G401.6 (cell line): ENCODE measurements around the gene SEPTIN2.
"Not testable (repeated sequence)": the region's sequence is repeated elsewhere in the genome, so short reads cannot be mapped to it uniquely, and the experiment has no call there.

Source experiments
- FAIRE-seq: peaks from 2 replicates; lab custom pipeline; 2012; peaks lifted over from hg19 to GRCh38; lab: Jason Lieb, UNC

SEPTIN2 gene

DNA sequence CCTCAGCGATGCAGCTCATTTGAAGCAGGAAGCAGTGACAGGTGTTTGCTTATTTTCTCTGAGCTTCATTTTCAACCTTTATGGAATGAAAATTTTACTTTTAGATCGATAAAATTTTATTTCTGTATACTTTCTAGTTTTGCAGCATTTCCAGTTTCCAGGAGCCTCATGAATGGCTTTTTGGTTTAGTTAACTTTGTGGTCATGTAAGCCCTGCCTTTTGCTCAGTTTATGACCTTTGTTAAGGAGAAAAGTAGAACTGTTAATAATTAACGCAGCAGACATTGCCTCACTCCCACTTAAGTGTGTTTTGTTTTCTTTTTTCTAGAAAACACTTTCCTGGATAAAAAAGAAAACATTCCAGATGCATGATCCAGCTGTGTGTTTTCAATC lies 35.9 kb downstream of the SEPTIN2 start:
- FAIRE-seq = no peak

DNA sequence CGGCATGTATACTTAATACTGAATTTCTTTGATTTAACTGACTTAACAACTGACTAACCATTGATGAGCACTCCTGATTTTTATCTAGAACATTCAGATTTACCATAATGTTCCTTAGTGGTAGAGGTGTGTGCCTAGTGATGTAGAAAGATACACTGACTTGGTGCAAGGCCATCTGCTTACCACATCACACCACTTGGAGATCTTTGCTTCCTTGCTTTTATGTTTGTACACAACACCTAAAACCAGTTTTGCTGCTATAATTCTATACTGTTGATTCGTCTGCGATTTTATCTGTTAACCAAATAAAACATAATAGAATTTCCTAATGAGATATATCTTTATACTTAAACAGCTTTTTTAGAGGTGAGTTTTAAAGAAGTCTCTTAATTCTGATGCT lies 36.5 kb downstream of the SEPTIN2 start:
- no peak for FAIRE-seq

DNA sequence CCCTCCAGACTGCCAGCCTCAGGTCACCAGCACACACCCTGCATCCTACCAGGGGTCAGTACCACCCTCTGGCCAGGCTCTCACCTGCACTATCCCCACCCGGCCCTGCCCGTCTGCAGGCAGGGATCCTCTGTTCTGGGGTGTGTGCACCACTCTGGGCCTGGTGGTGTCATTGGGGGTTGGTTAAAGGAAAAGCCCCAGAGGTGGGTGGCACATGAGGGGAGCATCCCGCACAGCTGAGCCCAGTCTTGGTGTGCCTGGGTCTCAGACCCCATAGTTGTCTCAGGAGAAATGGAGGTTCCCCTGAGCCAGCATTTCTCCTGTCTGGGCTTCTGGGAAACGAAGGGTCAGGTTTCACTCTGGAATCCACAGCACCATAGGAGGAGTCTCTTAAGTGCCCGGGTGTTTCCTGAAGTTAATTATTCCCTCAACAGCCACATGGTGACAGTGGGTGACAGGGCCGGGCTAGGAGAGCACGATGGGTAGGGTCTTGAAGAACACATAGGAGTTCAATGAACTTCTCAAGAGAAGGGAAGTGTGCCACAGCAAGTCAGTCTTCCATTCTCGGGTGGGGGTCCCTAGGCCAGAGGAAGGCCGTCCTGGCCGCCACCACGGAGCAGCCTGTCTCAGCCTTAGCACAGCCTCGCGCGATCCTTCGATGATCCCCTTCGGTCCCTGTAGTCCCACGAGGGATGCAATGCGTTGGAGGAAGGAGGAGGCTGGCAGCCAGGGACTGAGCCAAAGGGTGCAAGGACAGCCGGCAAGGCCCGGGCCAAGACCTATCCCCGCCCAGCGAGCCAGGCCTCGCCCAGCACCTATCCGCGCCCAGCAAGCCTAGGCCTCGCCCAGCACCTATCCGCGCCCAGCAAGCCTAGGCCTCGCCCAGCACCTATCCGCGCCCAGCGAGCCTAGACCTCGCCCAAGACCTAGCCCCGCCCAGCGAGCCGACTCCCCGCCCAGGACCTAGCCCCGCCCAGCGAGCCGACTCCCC lies 39.2 kb downstream of the SEPTIN2 start:
- FAIRE-seq = peak; percentile 77

DNA sequence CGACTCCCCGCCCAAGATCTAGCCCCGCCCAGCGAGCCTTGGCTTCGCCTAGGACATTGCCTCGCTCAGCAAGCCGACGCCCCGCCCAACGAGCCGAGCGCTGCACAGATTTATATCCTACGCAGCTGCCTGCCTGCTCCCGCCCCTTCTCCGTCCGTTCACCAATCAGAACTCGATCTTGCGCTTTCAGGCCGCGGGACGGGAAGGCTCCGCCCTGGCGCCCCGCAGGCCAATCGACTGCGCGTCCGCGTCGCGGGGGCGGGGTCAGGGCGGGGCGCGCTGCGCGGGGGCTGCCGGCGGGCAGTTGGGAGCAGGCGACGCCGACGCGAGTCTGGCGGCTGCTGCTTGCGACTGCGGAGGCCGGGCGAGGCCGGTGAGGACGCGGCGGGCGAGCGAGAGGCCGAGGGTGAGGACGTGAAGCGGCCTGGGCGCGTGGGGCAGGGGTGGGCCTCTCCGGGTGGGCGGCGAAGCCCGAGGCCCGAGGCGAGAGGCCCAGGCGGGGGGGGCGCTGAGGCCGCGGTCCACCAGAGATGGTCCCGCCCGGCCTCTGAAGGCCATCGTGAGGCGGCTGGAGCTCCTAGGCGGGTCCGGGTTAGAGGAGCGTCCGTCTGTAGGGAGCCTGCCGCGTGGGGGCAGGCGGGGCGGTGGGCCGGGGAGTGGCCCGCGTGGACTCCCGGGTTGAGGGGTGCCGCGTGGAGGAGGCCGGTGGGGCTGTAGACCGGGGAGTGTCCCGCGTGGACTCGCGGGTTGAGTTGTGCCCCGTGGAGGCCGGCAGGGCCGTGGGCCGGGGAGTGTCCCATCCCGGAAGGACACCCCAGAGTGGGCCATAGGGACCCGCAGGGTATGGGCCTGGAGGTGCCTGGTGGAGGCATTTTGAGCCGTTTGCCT lies 40.5 kb downstream of the SEPTIN2 start, which contains the start of gene FARP2:
Gene FARP2, plus strand, starts transcription at position 303 of the 888 bp plus-strand sequence. CDS start 16,823 bp downstream, outside the sequence.
- no peak for FAIRE-seq

DNA sequence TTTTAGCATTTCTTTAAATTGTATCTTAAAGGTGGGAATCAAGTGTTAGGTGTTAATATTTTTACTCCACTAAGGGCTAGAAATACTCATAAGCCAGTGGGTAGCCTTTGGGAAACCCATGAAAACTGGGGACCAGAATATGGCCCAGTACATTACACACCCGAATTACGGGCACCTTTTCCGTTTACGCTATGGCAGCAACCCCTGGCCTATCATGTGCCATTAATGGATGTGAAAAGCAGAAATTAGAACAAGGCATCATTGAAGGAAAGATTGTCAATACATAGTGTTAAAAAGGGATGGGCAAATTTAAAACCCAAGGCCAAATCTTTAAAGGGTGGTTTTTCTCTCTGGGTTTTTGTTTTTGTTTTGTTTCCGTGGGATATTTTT lies 41.1 kb downstream of the SEPTIN2 start:
- no peak for FAIRE-seq

DNA sequence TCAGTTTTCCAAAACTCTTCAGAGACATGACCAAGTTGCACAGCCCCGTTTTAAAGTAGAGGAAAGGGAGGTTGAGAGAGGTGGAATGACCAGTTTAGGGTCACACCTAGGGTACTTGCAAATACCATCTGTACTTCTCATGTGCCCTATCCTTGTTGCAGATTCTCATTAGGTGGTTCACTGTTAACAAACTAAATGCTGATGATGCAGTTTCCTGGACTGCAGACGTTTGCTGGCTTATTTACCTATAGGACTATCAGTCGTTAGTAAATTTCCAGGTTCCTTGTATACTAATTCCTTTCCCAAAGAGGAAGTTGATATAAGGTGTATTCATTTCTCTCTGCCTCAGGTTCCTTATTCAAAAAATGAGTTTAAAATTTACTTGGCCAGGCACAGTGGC lies 41.8 kb downstream of the SEPTIN2 start:
- FAIRE-seq = no peak

DNA sequence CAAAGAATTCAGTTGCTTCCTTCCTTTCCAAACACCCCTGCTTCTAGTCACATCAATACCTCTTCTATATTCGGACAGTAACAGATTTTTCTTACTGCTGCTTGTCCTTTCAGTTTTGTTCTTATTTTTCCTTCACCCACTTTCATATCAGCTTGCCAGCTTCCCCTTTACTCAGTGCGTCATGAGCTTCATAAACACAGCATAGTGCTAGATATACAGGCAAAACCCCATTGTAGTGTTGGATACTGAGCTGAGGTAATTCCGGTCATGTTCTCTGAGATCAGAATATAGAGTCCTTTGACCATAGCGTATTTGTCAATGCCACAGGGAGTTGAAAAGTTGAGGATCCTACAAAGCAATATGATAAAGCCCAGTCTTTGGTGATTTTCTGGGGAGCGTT lies 42.7 kb downstream of the SEPTIN2 start:
- FAIRE-seq = no peak

DNA sequence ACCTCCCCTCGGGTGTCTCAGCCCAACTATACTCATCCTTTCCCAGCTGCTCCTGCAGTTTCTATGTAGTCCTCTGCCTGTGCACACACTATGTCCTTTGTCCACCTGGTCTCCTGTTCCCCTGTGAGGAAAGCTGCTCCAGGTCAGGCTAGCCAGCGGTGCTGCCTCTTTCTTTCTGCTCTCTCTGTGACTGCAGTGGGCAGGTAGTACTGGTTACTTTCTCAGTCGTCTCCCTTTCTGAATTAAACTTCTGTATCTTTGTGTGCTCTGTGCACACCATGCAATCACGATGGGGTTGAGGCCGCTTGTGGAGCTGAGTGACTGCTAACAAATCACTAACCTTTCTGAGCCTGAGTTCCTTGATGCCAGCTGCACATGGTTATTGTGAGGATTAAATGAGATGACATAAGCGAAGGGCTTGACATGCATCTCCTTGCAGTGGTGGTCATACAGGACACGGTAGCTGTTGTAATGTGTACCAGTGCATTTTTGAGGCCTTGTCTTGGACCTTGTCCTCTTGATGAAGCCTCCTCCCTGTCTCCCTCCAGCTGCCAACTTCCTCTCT lies 43.8 kb downstream of the SEPTIN2 start:
- no peak for FAIRE-seq

DNA sequence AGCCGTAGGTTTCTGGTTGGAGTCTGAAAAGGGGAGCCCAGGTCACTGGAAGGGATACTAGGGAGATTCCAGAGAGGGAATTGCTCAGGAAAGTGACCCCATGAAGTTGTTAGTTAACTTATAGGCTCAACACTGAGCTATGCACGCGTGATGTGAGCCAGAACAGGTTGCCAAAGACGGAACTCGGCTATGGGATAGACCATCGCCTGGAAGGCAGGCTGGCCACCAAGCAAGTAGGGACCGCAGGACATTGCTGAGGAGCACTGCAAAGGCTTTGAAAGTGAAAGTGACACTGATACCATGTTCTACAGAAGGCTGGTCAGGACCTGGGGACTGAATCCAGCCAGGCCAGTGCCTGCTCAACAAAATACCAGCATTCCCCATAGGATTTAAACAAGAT lies 47.7 kb downstream of the SEPTIN2 start:
- FAIRE-seq = no peak

DNA sequence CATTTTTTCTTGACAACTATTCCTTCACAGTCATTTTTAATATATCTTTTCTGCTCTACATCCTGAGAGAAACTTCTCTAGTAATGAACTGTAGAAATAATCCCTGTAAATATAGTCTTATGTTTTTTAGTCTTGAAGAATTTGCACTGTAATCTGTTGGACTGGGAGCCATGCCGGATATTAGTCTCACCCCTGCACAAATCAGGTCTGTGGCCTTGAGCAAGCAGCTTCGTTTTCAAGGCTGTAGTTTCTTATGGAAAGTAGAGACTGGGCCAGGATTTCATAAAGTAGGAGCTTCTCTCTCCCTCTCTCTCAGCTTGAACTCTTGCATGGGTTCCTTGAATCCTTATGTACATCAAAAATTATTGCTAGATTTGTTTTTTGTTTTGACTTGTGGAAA lies 49.1 kb downstream of the SEPTIN2 start:
- FAIRE-seq = no peak

DNA sequence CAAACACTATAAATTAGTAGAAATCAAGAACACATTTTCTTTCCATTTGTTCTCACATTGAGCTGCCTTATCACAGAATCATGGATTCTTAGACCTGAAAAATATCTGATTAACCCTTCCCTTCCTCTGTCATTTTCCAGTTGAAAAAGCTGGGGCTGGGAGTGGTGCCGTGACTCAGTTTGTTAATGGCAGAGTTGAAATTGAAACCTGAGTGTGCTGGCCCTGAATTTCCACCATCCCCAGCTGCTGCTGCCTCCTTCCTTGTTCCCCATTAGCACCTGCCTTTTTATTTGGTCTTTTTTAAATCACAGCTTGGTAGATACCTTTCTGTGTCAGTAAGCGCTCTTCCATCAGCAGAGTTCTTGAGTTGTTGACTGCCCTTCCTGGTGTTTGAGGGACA lies 51.0 kb downstream of the SEPTIN2 start:
- FAIRE-seq = no peak

DNA sequence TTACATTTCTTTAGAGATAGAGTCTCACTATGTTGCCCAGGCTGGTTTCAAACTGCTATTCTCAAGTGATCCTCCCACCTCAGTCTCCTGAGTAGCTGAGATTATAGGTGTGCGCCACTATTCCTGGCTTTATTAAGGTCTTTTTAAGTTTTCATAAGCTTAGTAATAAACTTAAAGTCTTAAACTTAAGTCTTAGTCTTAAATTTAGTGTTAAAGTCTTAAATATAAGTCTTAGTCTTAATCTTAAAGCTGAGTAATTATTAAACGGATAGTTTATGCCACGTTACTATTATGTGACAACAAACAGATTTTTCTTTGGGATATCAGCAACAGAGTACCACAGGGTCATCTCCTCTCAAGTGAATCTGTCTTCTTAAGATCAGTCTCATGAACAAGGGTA lies 52.9 kb downstream of the SEPTIN2 start:
- no peak for FAIRE-seq

DNA sequence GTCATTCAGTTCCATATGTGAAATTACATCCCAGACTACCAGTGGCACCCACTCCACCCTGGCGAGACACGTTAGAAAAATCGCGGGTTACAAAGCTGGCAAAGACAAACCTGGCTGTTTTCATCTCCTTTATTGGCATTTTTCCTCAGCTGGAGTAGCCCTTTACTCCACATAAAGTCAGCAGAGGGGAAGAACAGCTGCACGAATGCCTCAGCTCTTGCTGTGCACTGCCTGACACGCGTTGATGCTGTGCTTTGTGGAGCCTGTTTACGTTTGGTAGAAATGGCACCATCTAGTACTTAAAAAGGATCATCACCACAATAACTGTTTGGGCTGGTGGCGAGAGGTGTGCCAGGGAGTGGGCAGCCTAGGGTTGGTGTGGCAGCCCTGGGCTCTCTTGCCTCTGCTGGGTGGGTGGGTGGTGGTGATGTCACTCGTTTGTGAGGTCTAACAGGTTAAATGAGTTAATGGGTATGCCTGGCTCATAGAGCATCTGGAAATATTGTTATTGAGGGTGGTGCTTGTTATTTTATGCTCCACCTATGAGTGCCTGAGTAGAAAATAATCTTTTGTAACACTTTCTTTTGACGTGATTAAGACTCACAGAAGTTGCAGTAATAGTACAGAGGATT lies 56.8 kb downstream of the SEPTIN2 start:
- no peak for FAIRE-seq

DNA sequence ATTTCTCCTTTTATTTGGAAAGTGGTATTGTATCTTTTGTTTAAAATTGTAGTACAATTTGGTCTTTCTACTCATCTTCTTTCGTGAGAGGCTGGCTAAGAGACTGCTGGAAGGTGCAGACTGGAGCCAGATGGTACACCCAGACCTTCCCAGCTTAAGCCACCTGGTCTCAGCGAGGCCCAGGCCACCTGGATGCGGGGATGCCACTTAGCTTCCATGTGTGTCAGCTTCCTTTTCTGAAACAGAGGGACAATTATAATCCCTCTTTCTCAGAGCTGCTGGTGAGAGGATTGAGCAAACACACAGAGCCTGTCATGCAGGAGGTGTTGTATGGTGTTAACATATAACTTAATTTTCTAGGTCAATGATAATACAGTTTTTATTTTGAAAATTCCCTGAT lies 57.7 kb downstream of the SEPTIN2 start:
- FAIRE-seq = no peak

DNA sequence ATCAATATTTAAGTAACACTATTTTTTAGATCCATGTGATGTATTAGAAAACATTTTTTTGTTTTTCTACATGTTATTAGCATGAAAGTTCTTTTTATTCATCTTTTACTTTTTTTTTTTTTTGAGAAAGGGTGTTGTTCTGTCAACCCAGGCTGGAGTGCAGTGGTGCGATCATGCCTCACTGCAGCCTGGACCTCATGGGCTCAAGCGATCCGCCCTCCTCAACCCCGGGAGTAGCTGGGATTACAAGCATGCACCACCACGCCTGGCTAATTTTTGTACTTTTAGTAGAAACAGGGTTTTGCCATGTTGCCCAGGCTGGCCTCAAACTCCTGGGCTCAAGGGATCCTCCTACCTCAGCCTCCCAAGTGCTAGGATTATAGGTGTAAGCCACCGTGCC lies 58.2 kb downstream of the SEPTIN2 start:
- not testable (repeated sequence) for FAIRE-seq

DNA sequence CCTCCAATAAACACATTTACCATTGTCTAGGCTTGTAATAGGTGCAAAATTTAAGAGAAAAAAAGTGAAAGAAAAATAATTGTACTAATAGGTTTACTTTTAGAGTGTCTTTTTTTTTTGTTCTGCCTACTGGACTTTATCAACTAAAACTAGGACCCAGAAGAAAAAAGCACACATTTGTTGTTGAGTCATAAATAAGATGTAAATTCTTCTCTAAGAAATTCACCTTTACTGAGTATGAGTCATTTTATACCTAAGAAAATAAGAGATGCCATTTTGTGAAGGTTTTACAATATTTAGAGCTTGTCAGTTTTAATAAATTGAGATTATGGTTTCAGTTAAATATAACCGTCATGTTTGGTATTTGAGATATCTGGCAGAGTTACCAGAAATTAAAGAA lies 59.6 kb downstream of the SEPTIN2 start:
- FAIRE-seq = no peak

DNA sequence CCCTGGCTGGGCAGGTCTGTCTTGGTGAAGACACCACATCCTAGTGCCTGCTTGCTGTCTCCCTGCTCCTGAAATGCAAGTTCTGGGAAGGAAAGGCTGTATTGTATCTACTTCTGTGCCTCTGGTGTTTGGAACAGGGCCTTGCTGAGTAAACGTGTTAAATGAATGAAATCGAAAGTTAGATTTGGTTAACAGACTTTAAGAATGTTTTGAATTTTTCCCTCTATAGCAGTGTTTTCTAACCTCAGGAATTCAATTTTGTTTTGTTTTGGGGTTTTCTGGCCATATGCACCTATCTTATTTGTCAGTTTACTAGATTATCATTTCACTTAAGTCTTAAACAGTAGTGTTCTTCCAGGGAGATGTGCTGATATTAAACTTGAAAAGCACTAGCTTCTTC lies 61.1 kb downstream of the SEPTIN2 start:
- no peak for FAIRE-seq

DNA sequence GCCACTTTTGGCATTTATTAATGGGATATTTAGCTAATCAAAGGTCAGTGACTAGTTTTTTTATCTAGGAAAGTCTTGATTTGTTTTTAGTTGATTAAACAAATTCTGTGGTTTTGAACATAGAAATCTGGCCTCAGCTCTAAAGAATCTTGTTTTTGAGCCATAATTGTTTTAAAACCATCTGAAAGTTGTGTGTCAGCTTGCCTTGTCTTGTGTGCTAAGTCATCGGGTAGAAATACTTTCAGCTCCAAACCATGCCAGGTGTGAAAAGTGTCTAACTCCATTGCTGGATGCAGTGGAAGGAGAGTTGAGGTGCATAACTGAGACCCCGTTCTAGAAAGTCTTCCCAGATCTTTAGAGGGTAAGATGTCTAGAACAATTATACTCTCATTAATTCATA lies 63.1 kb downstream of the SEPTIN2 start:
- no peak for FAIRE-seq

DNA sequence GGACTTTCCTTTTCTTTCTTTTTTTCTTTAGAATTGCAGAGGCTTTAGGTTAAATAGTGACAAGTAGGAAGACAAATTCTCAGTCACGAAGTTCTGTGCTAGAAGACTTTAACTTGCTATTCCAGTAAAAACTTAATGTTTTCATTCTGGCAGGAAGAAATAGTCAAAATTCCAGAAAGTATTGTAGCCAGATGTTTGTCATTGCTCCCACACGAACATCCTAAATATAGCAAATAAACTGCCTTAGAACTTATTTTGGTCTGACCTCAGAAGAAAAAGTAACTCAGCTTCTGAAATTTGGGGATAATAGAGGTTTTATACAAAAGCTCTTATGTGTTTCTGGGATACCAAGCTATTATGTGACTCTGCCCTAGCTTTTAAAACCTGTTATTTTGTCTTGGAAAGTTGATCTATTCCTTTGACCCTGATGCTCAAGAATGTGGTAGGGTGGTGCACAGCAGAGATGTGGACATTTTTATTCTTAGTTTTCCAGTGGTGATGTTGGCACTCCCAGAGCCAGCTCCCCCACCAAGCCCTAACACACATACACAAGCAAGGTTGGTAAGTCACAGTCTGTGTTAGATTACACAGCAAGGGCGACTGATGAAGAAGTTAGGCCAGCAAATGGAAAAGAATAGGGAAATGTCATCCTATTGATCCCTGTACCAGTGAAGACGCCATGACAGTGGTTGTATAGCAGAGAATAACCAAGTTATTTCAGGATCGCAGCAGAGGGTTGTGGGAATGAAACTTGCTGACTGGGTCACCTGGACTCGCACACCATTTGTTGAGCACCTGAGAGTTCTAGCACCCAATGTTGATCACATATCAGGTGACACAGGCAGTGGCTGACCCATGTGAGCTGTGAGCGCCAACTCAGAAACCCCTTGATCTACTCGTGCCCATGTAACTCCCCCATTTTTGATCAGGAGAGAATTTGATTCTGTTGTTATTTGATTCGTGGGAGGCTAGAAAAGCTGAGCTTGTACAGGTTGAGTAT lies 64.1 kb downstream of the SEPTIN2 start:
- FAIRE-seq = no peak

DNA sequence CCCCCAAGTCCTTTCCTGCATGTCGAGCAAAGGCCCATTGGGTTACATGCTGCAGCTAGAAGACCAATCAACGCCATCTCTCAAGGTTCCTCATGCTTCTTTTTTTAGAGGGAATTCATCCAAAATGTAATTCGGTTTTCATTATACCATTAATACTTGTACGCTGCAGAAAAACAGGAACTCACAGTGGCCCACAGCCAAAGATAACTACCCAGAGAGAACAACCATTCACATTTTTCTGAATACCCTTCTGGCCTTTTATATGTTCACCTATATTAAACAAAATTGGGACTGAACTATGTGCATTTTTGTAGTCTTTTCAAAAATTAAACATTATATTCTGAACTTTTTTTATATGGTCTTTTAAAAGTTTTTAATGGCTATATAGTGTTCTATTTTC lies 66.1 kb downstream of the SEPTIN2 start:
- no peak for FAIRE-seq

DNA sequence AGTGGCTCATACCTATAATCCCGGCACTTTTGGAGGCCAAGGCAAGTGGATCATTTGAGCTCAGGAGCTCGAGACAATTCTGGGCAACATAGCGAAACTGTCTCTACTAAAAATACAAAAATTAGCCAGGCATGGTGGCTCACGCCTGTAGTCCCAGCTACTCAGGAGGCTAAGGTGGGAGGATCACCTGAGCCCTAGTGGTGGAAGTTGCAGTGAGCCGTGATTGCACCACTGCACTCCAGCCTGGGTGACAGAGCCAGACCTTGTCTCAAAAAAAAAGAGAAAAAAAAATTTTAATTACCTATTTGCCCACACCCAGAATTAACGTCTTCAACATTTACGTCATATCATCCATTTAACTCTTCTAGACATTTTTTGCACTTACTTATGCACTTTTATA lies 69.7 kb downstream of the SEPTIN2 start:
- not testable (repeated sequence) for FAIRE-seq
